ENCODE measurements around the gene JARID2.

Gene JARID2

GRCh38 chr6:15484821-15485220, 239.0 kb downstream of the JARID2 start:
- TF ChIP-seq REST (IDR thresholded peaks at IDR 0.05; ENCODE audit: insufficient read depth in 1 of 2, low read depth in 2 of 2, low read length in 2 of 2) (no peak), FOXP2 (optimal IDR thresholded peaks at IDR 0.05; ENCODE audit: borderline replicate concordance, extremely low read depth, extremely low read length, insufficient read depth) (no peak), TAF1 (IDR thresholded peaks at IDR 0.05; ENCODE audit: borderline replicate concordance, insufficient read depth, low read length) (no peak), POLR2AphosphoS5 (IDR thresholded peaks at IDR 0.05; ENCODE audit: low read depth, low read length) (no peak), SIN3A (IDR thresholded peaks at IDR 0.05; ENCODE audit: borderline replicate concordance, insufficient read depth, low read length) (no peak)

- TF ChIP-seq FOXP2 (optimal IDR thresholded peaks at IDR 0.05; ENCODE audit: borderline replicate concordance, extremely low read depth, extremely low read length, insufficient read depth) (no peak), REST (IDR thresholded peaks at IDR 0.05; ENCODE audit: insufficient read depth in 1 of 2, low read depth in 2 of 2, low read length in 2 of 2) (no peak), TAF1 (IDR thresholded peaks at IDR 0.05; ENCODE audit: borderline replicate concordance, insufficient read depth, low read length) (no peak), POLR2AphosphoS5 (IDR thresholded peaks at IDR 0.05; ENCODE audit: low read depth, low read length) (no peak), SIN3A (IDR thresholded peaks at IDR 0.05; ENCODE audit: borderline replicate concordance, insufficient read depth, low read length) (no peak)
Observed at GRCh38 chr6:15485936-15486335, 240.1 kb downstream of the JARID2 start.

- TF ChIP-seq TAF1 (IDR thresholded peaks at IDR 0.05; ENCODE audit: borderline replicate concordance, insufficient read depth, low read length) (no peak), REST (IDR thresholded peaks at IDR 0.05; ENCODE audit: insufficient read depth in 1 of 2, low read depth in 2 of 2, low read length in 2 of 2) (no peak), FOXP2 (optimal IDR thresholded peaks at IDR 0.05; ENCODE audit: borderline replicate concordance, extremely low read depth, extremely low read length, insufficient read depth) (no peak), SIN3A (IDR thresholded peaks at IDR 0.05; ENCODE audit: borderline replicate concordance, insufficient read depth, low read length) (no peak), POLR2AphosphoS5 (IDR thresholded peaks at IDR 0.05; ENCODE audit: low read depth, low read length) (no peak)
Observed at GRCh38 chr6:15487262-15487661, 241.4 kb downstream of the JARID2 start.

GRCh38 chr6:15489261-15489962, 243.5 kb downstream of the JARID2 start:
- TF ChIP-seq REST (IDR thresholded peaks at IDR 0.05; ENCODE audit: insufficient read depth in 1 of 2, low read depth in 2 of 2, low read length in 2 of 2) = no peak
- no peak for TF ChIP-seq TAF1 (IDR thresholded peaks at IDR 0.05; ENCODE audit: borderline replicate concordance, insufficient read depth, low read length)
- no peak for TF ChIP-seq SIN3A (IDR thresholded peaks at IDR 0.05; ENCODE audit: borderline replicate concordance, insufficient read depth, low read length)
- no peak for TF ChIP-seq POLR2AphosphoS5 (IDR thresholded peaks at IDR 0.05; ENCODE audit: low read depth, low read length)
- no peak for TF ChIP-seq FOXP2 (optimal IDR thresholded peaks at IDR 0.05; ENCODE audit: borderline replicate concordance, extremely low read depth, extremely low read length, insufficient read depth)
